Left ventricle myocardium superior (tissue), 1 donor: ENCODE results near the gene METTL9. TPM values are rescaled to one million over a fixed set of nuclear protein-coding genes. Genes with fewer than 3 reads are reported as not detected.
"Not testable (repeated sequence)": the region's sequence is repeated elsewhere in the genome, so short reads cannot be mapped to it uniquely, and the experiment has no call there.

ENCODE experiments used
- ATAC-seq: fragments of 200-7000 bp; cut with Tn5 transposase; one replicate; pipeline ENCODE4 v1.9.1; 2020; ENCODE audit warnings: mild to moderate bottlenecking, moderate library complexity
- DNase-seq: peaks from one replicate; pipeline ENCODE4 v3.0.0-alpha.2; 2020
- intact Hi-C: fragments of 100-400 bp; cut with micrococcal nuclease; formaldehyde crosslinking; loops from one replicate; pipeline ENCODE4 v1.11.0; 2022
- total RNA-seq: library from RNA; stranded (reverse); fragmentation: NEBNext Ultra II Directional; extraction: Animal tissue kit (Norgen Biotek cat#: 25700); gene quantifications from one replicate; pipeline ENCODE4 v1.2.1, GENCODE V29; 2021
- donor health status: DM: no; HTN: yes; CAD: no; lungs with severe emphysema.

Gene METTL9
- total RNA-seq, 1 donor from 2014 or later: 53.4 TPM

DNA sequence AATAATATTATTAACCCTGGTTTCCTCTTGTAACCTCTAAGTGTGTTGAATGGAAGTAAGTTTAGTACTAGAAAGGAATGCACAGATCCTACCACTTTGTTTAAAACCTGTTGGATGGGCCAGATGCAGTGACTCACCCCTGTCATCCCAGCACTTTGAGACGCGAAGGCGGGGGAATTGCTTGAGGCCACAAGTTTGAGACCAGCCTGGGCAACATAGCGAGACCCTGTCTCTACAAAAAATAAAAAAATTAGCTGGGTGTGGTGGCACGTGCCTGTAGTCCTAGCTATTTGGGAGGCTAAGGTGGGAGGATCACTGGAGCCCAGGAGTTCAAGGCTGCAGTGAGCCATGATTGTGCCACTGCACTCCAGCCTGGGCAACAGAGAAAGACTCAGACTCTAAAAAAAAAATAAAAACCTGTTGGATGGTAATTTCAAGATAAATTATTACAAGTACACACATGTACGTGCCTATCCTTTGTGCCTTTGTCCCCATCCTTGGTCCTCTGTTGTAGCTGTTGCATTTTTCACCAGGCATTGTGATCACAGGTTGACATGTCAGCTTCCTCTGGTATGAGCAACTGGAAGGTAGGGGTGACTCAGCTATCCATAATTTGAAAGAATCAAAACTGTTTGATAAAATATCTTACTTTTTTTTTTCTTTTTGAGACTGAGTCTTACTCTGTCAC is 30.7 kb upstream of the METTL9 start:
- no peak for DNase-seq
- intact Hi-C loops: no loop called here
- no peak for ATAC-seq

DNA sequence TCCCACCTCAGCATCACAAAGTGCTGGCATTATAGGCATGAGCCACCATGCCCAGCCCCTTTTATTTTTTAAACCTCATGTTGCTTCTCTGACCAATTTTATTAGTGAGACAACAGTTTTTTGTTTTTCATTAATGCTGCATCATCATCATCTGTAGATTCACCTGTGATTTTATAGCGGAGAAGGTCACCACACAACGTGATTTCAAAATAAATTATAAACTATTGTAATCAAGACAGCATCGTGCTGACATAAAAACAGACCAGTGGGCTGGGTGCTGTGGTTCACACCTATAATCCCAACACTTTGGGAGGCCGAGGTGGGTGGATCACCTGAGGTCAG is 28.7 kb upstream of the METTL9 start:
- no peak for ATAC-seq
- DNase-seq: no peak
- intact Hi-C loops: no loop called here

DNA sequence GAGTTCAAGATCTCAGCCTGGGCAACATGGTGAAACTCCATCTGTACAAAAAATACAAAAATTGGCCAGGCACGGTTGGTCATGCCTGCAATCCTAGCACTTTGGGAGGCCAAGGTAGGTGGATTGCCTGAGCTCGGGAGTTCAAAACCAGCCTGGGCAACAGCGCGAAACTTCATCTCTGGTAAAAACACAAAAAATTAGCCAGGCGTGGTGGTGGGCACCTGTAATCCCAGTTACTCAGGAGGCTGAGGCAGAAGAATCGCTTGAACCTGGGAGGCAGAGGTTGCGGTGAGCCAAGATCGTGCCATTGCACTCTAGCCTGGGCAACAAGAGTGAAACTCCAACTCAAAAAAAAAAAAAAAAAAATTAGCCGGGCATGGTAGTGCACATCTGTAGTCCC is 25.9 kb upstream of the METTL9 start:
- ATAC-seq, DNase-seq, intact Hi-C loops: not testable (repeated sequence)

DNA sequence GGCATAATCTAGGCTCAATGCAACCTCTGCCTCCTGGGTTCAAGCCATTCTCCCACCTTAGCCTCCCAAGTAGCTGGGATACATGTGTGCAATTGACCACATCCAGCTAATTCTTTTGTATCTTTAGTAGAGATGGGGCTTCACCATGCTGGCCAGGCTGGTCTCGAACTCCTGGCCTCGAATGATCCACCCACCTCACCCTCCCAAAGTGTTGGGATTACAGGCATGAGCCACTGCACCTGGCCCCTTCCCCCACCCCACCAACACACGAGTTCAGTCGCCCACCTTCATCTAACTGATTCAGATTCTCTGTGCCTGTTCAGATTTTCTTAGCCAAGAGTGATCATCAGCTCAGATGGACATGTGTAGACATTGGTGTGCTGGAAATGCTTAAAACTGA is 25.0 kb upstream of the METTL9 start:
- ATAC-seq: no peak
- intact Hi-C loops: no loop called here
- no peak for DNase-seq

DNA sequence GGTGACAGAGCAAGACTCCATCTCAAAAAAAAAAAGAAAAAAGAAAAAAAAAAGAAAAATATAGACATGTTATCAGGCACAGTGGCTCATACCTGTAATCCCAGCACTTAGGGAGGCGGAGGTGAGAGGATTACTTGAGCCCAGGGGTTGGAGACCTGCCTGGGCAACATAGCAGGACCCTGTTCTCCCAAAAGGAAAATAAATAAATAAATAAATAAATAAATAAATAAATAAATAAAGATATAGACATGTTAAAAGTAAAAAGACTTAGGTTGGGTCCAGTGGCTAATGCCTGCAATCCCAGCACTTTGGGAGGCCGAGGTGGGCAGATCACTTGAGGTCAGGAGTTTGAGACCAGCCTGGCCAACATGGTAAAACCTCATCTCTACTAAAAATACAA is 23.1 kb upstream of the METTL9 start:
- intact Hi-C loops, ATAC-seq: not testable (repeated sequence)

DNA sequence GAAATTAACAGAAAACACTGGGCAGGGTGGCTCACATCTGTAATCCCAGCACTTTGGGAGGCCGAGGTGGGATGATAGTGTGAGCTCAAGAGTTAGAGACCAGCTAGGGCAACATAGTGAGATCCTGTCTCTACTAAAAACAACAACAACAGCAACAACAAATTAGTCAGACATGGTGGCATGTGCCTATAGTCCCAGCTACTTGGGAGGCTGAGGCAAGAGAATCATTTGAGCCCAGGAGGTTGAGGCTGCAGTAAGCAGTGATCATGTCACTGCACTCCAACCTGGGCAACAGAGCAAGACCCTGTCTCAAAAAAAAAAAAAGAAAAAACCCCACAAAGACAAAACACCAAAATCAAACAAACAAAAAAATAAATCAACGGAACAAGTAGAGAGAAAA is 21.9 kb upstream of the METTL9 start:
- ATAC-seq, DNase-seq, intact Hi-C loops: not testable (repeated sequence)

More for the DNA sequence above, 23.1 kb upstream of the METTL9 start:
- not testable (repeated sequence) for DNase-seq

DNA sequence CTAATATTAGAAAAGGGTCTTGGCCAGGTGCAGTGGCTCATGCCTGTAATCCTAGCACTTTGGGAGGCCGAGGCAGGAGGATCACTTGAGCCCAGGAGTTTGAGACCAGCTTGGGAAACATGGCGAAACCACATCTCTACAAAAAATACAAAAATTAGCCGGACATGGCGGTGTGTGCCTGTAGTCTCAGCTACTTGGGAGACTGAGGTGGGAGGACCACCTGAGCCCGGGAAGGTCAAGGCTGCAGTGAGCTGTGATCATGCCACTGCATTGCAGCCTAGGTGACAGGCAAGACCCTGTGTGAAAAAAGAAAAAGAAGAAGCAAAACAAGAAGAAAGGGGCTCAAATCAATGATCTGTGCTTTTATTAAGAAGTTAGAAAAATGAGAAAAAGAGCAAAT is 21.1 kb upstream of the METTL9 start:
- ATAC-seq, intact Hi-C loops, DNase-seq: not testable (repeated sequence)

DNA sequence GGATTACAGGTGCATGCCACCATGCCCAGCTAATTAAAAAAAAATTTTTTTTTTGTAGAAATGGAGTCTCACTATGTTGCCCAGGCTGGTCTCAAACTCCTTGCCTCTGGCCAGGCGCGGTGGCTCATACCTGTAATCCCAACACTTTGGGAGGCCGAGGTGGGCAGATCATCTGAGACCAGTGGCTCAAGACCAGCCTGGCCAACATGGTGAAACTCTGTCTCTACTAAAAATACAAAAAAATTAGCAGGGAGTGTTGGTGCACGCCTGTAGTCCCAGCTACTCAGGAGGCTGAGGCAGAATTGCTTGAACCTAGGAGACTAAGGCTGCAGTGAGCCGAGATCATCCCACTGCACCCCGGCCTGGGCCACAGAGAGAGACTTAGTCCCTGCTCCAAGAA is 19.2 kb upstream of the METTL9 start:
- not testable (repeated sequence) for ATAC-seq, DNase-seq
- intact Hi-C loops: loop anchor here (2.0 kb wide), 1 partner anchor 1117 kb away; no protein-coding TSS in a partner anchor

DNA sequence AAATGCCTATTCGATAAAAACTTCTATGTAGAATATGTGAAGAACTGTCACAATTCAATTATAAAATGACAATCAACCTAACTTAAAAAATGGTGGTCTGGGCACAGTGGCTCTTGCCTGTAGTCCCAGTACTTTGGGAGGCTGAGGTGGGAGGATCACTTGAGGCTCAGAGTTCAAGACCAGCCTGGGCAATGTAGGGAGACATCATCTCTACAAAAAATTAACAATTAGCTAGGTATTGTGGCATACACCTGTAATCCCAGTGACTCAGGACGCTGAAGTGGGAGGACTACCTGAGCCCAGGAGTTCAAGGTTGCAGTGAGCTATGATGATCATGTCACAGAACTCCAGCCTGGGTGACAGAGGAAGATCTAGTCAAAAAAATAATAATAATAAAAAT is 18.6 kb upstream of the METTL9 start:
- DNase-seq (no peak), ATAC-seq (no peak)
- intact Hi-C loops: loop anchor here (2.0 kb wide), 1 partner anchor 1116 kb away; no protein-coding TSS in a partner anchor

DNA sequence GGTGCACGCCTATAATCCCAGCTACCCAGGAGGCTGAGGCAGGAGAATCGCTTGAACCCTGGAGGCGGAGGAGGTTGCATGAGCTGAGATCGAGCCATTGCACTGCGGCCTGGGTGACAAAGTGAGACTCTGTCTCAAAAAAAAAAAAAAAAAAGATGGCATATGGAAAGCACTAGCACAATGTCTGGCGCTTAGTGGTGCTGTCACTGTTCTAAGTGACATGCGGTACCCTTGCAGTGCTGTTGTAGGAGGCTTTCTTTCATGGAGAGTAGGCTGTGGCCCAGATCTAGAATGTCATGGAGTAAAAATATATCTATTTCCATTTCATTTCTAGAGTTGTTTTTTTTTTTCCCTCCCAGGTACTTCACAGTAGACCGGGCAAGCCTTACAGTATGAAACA is 14.6 kb upstream of the METTL9 start:
- no peak for ATAC-seq
- intact Hi-C loops: no loop called here
- DNase-seq: no peak

DNA sequence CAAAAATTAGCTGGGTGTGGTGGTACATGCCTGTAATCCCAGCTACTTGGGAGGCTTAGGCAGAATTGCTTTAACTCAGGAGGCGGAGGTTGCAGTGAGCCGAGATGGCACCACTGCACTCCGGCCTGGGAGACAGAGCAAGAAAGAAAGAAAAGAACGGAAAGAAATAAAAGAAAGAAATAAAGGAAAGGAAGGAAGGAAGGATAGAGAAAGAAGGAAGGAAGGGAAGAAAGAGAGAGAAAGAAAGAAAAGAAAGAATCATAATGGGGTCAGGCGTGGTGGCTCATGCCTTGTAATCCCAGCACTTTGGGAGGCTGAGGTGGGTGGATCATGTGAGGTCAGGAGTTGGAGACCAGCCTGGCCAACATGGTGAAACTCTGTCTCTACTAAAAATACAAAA is 10.8 kb upstream of the METTL9 start:
- DNase-seq, ATAC-seq, intact Hi-C loops: not testable (repeated sequence)

DNA sequence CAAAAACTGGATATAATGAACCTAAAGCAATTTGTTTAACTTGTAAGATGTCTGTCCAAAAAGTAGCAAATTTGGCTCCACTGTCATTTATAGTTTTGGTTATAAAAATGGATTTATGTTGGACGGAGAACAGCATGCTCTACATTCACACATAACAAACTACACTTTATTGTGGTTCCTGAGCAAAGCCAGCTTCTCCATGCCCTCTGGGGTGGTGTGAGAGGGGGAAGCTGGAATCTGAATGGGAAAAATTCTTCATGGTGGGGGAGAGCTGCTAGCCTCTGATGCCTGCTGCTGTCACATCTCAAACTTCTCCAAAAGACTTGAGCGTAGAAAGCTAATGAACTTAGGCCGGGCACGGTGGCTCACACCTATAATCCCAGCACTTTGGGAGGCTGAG is 9.8 kb upstream of the METTL9 start:
- ATAC-seq (no peak), DNase-seq (no peak)
- intact Hi-C loops: no loop called here

DNA sequence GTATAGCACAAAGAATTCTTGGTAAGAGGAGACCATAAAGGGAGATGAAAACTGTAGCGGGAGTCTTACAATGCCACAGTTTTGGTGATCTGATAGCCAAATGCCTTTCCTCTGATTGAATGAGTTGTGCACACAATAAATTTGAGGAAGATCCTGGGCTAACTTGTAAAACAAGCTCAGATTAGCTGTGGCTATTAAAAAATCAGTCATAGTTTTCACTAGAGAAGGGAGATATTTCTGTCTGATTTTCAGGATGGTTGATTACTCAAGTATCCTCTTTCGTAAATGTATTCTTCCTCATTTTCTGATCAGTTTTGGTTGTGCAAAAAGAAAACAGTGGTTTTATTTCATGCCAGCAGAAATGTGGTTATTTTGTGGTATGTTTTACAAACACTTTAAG is 9.1 kb upstream of the METTL9 start:
- intact Hi-C loops: no loop called here
- ATAC-seq: no peak
- no peak for DNase-seq

DNA sequence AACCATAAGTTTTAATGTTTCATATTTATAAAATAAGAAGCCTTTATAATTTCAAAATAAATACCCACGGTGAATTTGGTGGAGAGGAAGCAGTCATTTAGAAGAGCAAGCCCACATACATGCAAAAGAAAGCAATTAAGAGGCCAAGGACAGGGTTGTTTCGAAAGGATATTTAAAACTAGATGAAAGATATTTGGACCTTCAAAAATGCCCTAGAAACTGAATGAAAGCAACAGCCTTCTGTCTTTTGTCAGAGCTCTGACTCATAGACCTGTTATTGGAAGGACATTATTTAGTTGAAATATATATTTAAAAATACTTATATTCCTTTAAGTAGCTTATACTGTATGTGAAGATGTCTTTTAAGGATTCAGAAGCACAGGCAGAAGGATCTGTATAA is 8.6 kb upstream of the METTL9 start:
- DNase-seq: no peak
- intact Hi-C loops: no loop called here
- no peak for ATAC-seq

DNA sequence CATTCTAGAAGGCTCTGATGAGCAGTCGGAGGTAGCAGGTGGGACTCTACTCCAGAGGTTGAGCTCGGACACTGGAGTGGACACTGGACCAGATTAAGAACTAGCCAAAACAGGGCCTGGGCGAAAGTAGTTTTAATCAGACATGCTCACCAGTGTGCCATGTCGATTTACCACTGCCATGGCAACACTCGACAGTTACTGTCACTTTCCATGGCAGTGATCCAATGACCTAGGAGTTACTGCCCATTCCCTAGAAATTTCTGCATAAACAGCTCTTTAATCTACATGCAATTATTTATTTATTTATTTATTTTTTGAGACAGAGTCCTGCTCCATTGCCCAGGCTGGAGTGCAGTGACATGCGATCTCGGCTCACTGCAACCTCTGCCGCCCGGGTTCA is 7.2 kb upstream of the METTL9 start:
- intact Hi-C loops: no loop called here
- DNase-seq: no peak
- no peak for ATAC-seq

DNA sequence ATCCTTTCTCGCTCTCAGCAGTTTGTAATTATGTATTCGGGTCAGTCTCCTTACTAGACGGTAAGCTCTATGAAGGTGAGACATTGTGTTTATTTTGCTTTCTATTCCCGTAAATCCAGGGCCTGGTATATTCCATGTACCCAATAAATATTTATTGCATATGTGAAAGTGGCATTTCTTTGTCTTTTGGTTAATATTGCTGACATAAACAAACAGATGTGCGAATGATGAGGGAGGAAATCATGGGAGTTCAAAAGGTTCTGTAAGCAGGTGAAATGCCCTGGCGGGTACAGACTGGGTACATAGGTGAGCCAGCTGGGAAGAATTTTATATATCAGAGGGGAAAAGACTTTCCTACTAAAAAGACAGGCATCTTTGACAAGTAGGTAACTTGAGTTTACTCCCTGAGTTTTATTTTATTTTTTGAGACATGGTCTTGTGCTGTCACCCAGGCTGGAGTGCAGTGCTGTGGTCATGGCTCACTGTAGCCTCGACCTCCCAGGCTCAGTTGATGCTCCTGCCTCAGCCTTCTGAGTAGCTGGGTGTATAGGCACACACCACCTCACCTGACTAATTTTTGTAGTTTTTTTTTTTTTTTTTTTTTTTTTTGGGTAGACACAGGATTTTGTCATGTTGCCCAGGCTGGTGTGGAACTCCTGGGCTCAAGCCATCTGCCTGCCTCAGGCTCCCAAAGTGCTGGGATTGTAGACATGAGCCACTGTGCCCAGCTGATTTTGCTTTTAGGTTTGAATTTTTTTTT is 5.7 kb upstream of the METTL9 start:
- ATAC-seq (no peak), DNase-seq (no peak)
- intact Hi-C loops: no loop called here

DNA sequence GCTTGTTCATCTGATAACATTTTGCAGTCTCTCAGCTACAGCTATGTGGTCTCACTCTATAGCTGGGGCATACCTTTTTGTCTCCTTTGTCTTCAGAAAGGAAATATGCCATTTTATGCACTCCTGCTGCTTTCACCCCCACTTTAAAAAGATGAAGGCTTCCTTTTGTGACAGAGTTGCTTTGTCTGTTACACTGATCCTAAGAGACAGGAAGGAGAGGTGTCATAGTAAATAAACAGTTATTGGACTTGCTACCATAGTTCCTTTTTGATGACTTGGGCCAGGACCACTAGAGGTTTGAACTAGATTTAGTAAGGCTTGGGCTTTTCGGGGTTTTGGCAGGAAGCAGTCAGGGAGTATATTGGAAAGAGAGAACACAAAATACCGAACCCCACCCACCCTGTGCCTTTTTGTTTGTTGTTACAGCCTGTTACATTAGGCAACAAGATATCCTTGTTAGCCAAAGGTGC is 1.8 kb upstream of the METTL9 start:
- ATAC-seq (no peak), DNase-seq (no peak)
- intact Hi-C loops: no loop called here

DNA sequence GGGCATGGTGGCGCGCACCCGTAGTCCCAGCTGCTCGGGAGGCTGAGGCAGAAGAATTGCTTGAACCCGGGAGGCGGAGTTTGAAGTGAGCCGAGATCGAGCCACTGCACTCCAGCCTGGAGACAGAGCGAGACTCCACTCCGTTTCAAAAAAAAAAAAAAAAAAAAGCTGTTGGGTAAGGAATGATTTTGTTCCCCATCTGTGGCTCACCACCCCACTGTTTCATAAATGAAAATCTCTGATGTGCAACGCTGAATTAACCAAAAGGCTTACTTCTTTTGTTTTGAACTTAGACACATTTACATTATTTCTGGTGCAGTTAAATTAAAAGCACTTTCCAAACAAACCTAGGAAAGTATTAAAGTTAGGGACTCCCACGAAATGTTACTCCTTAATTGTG is 1.2 kb upstream of the METTL9 start:
- intact Hi-C loops: no loop called here
- no peak for DNase-seq
- no peak for ATAC-seq

DNA sequence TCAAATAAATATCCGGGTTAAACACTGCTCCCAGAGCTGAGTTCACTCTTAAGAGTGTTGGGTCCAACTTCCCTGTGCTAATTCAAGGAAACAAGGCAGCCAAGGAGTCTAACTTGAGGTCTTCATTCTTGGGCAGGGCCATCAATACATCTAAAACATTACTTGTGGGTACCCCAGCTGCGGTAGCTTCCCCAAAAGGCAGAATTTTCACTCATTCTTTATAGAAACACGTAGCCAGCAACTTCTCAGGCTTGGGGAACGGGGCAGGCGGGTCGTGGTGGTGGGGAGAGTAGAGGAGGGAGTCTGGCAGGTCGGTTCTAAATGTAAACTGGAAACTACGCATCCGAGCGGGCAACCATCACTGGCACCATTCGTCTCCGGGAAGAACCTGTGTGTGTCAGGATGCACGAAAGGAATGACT is 666 bp upstream of the METTL9 start:
- DNase-seq (peak; percentile 34), ATAC-seq (peak; percentile 21)
- intact Hi-C loops: no loop called here

DNA sequence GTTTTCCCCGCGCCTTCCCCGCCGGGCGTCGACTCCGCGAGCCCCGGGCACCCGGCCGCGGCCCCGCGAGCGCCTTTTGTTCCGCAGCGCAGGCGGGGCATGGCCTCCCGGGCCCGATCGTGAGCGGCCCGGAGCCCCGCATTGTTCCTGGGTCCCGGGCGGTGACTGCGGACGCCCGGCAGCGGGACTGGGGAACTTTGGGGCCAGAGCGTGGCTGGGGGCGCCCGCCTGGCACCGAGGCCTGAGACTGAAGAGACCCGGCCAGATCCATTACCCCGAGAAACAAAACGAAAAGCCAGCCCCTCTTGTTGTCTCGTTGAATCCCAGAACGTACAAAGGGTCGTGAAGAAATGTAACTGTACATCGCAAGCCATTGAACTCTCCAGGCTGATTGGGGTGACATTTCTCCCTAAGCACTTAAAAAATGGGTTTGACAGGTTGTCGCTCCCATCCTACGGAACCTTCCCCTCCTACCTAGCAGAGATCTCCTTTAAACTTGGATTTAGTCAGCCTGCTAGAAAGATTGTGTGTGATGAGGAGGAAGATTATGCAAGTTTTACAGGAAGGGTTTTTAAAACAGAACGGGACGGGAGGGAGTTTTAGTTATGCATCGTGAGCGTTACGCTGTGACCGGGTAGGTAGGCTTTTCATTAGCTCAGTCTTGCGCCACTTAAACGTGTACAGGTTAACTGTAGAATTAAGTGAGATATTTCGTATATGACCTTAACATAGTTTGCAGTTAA is 825 bp downstream of the METTL9 start:
- intact Hi-C loops: no loop called here

More for the DNA sequence above, 825 bp downstream of the METTL9 start:
- DNase-seq: no peak
- ATAC-seq: peak; percentile 4
